Measurements from ENCODE around the gene CBX2.
A peak's percentile ranks its signal among the peaks of the same experiment; 100 is the strongest.

DNA sequence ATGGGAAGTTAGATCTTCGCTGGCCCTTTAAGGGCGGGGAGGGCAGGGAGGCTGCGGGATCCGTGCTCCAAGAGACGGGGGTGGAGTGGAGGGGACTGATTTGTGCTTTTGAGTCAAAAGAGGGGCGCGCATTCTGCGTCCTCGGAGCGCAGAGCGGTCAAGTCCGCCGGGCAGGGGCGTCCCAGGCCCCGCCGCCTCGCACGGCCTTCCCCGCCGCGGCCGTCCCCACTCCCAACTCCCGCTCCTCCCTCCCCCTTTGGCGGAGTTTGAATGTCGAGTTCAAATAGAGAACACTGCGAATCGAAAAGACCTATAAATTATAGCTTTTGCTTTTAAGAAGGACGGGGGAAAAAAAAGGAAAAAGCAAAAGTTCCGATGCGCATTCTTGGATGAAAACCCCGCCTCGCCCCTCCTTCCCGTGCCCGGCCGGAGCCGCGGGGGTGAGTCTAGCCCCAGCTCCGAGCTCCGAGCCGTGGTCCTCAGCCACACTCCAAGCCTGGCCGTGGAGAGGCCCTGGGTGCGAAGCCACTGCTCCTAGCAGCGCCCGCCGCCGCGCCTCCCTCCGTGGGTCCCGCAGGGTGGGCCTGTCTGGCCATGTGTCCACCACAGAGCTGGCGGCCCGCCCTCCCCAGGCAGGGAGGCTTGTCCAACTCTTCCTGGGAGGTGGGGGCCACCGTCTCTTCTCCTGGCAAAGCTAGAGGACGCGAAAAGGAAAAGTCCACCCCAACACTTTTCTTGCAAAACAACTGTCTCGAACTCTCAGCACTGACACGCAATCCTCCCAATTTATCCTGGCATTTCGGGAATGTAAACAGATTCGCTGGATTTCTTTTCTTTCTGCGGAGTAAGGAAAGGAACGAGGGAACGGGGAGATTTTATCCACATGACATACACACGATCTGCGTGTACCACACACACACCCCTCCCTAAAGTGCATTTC lies 15.3 kb downstream of the CBX2 start:
- TF ChIP-seq CTCF (IDR thresholded peaks at IDR 0.05) = no peak
- TF ChIP-seq POLR2AphosphoS5 (IDR thresholded peaks at IDR 0.05) = peak; percentile 54
- TF ChIP-seq EP300 (IDR thresholded peaks at IDR 0.05) = no peak
